Stimulated activated CD4-positive, alpha-beta T cell treated with anti-CD3 and anti-CD28 coated beads, TNF-alpha, amount 100 ng/mL, for 48 hours (primary cell): Measurements from ENCODE around the gene CACNA1H.
"Not testable (repeated sequence)": the region's sequence is repeated elsewhere in the genome, so short reads cannot be mapped to it uniquely, and the experiment has no call there.

Experiments
- DNase-seq, 3 donors: peaks; one replicate each; pipeline ENCODE4 v3.0.0-alpha.2; 2020; ENCODE audit warnings: low read depth in 3 of 3

Gene CACNA1H

GRCh38 chr16:1247903-1248537 lies 95.1 kb downstream of the CACNA1H start:
- DNase-seq = not testable (repeated sequence)

DNA sequence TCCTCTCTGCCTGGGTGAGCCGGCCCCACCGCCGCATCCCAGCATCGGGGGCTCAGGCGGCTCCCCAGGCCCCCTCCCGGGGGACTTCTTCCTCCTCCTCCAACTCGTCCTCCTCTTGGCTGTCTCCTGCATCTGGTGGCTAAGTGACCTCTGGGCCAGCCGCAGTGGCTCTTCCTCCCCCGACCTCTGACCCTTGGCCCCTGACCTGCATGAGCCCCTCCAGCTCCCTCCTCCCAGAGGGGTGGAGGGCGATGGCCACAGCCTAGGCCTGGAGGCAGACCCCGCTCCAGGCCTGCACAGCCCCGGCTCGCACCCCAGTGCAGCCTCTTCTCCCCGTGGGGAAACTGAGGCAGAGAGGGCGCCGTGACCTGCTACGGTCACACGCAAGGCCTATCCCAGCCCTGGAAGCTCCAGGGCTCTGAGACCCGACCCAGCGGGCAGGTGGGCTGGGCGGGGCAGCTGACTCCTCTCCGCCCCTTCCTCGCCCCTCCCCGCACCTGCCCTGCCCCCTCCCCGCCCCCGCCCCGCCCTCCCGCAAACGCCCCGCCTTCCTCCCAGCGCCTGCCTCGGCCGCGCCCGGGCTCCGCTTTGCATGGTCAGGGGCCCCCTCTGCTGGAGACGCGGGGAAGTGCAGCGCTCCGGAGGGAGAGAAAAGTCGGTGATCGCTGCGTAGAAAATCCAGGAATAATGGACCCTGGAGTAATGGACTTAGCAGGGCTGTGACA lies 96.3 kb downstream of the CACNA1H start:
- DNase-seq = not testable (repeated sequence)

- not testable (repeated sequence) for DNase-seq
Measured at GRCh38 chr16:1253701-1254364, 100.9 kb downstream of the CACNA1H start.

DNA sequence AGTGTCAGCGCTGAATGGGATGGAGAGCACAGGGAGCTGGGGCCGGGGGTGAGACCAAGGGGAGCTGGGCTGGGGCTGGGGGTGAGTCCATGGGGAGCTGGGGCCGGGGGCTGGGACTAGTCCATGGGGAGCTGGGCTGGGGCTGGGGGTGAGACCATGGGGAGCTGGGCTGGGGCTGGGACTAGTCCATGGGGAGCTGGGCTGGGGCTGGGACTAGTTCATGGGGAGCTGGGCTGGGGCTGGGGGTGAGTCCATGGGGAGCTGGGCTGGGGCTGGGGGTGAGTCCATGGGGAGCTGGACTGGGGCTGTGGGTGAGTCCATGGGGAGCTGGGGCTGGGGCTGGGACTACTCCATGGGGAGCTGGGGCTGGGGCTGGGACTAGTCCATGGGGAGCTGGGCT lies 101.9 kb downstream of the CACNA1H start:
- DNase-seq = not testable (repeated sequence)

- not testable (repeated sequence) for DNase-seq
Measured at GRCh38 chr16:1255276-1256122, 102.6 kb downstream of the CACNA1H start, which contains the start of gene TPSD1. TPSD1 (plus strand) TSS chr16:1256069; CDS start chr16:1256281, 212 bp downstream.

DNA sequence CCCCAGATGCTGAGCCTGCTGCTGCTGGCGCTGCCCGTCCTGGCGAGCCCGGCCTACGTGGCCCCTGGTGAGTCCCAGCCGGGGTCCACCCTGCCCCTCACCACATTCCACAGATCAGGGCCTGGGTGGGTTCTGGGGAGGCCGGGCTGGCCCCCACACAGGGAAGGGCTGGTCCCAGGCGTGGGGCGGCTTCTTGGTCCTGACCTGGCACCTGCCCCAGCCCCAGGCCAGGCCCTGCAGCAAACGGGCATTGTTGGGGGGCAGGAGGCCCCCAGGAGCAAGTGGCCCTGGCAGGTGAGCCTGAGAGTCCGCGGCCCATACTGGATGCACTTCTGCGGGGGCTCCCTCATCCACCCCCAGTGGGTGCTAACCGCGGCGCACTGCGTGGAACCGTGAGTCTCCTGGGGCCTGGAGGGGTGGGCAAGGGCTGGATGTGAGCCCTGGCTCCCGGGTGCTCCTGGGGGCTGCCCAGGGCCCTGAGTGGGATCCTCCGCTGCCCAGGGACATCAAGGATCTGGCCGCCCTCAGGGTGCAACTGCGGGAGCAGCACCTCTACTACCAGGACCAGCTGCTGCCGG lies 103.5 kb downstream of the CACNA1H start:
- not testable (repeated sequence) for DNase-seq

GRCh38 chr16:1256874-1257322 lies 104.0 kb downstream of the CACNA1H start:
- DNase-seq = no peak

DNA sequence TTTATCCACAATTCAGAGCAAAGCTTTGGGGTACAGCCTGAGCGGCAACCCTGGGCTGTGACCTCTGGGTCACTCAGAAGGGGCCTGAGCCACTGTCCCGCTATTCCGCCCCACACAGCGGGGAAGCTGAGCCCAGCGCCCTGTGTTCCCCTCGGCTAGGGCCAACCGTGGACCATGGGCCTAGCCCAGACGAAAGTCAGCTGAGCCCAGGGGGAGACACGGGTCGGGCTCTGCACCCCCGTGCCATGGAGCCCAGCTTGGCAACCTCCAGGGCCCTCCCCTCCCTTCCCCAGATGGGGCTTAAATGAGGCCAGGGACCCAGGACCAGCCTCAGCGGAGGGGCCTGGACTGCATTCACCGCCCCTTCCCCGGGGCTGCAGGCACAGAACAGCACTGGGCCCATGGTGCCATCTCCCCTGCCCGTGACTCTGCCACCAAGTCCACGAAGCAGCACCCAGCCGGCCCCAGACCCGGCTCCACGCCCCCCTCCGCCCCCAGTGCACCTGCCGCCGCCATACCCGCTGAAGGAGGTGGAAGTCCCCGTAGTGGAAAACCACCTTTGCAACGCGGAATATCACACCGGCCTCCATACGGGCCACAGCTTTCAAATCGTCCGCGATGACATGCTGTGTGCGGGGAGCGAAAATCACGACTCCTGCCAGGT lies 104.8 kb downstream of the CACNA1H start:
- DNase-seq = no peak

DNA sequence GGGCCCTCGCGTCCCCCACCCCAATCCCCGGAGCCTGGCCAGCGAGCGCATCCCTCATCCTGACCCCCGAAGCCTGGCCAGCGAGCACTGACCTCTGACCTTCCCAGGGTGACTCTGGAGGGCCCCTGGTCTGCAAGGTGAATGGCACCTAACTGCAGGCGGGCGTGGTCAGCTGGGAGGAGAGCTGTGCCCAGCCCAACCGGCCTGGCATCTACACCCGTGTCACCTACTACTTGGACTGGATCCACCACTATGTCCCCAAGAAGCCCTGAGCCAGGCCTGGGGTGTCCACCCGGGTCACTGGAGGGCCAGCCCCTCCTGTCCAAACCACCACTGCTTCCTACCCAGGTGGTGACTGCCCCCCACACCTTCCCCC lies 105.3 kb downstream of the CACNA1H start:
- DNase-seq = no peak

DNA sequence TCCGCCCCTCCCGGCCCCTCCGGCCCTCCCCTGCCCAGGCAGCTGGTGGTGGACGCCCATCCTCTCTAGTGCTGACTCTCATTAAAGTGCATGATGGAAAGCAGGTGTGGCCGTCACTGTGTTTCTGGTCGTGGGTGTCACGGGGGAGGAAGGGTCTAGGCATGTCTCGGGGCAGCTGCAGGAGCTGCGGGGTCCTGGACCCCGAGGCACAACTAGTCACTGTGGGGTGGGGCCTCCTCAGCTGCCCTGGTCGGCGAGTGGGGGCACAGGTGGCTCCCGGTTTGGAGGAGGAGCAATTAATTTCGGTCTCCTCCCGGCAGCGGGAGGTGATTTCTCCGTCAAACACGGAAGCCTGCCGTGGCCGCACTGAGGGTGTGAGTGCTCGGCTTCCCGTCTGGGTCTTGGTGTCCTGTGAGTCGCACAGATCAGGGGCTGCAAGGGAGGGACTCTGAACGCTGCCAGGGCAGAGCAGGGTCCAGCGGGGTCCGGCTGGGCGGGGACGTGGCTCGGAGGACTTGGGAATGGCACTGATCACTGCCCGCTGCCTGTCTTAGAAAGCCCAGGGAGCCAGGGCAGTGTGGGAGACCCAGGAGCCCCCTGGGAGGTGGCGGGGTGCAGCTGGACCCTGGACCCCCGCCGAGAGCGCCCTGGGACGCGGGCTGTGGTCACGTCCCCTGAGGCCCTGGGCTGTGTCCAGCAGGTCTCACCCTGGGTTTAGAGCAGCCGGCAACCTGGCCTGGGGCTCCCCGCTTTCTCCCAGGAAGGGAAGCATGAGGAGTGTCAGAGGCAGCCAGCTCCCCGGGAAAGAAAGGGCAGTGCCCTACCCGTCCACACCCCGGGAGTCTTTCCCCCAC lies 106.2 kb downstream of the CACNA1H start:
- DNase-seq = no peak

- DNase-seq = no peak
Measured at GRCh38 chr16:1259760-1260068, 106.8 kb downstream of the CACNA1H start.

DNA sequence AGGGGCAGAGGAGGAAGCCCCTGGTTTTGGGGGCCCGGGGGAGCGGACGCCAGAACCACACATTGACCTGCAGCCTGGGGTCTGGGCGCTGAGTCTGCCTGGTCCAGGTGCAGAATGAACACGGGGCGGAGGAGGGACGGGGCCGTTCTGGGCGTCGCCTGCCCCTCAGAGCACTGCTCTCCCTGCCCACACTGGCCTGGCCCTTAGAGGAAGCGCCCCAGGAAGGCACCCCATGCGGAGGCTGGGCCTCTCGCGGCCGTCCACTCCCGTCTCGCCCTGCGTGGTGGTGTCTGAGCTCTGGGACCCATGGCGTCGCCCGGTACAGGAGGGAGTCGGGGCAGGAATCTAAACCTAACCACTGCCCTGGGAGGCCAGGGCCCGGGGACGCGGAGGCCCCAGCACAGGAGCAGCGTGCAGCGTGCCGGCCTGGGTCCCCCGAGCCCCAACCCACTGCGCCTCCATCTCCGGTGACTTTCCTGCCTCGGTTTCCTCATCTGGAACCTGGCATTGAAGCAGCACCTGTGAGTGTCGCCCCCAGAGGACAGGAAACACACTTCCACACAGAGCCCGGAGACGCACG lies 107.3 kb downstream of the CACNA1H start:
- DNase-seq = no peak

GRCh38 chr16:1261131-1261892 lies 108.4 kb downstream of the CACNA1H start:
- no peak for DNase-seq

DNA sequence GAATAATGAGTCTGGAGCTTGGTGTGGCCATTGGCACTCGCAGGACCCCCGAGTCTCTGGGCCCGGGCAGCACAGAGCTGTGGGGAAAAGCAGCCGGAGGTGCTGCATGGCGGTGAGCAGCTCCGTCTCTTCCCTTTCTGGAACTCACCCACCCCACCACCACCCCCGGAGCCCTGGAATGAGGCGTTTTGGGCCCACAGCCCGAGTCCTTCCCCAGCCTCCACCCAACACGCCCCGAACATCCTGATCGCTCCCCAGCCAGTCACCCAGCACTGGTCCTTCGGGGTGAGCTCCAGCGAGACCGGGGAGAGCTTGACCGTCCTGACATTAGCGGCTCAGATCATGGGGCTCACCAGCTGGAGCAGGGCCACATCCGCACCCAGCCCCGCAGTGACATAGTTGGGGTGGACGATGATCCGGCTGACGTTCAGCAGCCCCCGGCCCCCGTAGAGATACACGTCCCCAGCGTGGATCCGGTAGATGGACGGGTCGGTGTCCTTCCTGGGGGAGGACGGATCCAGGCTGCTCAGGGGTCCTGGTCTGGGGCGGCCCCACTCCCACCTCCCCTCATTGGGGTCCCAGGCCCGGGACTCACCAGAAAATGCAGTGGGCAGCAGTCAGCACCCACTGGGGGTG lies 109.4 kb downstream of the CACNA1H start:
- no peak for DNase-seq

GRCh38 chr16:1262846-1263221 lies 109.9 kb downstream of the CACNA1H start:
- no peak for DNase-seq

DNA sequence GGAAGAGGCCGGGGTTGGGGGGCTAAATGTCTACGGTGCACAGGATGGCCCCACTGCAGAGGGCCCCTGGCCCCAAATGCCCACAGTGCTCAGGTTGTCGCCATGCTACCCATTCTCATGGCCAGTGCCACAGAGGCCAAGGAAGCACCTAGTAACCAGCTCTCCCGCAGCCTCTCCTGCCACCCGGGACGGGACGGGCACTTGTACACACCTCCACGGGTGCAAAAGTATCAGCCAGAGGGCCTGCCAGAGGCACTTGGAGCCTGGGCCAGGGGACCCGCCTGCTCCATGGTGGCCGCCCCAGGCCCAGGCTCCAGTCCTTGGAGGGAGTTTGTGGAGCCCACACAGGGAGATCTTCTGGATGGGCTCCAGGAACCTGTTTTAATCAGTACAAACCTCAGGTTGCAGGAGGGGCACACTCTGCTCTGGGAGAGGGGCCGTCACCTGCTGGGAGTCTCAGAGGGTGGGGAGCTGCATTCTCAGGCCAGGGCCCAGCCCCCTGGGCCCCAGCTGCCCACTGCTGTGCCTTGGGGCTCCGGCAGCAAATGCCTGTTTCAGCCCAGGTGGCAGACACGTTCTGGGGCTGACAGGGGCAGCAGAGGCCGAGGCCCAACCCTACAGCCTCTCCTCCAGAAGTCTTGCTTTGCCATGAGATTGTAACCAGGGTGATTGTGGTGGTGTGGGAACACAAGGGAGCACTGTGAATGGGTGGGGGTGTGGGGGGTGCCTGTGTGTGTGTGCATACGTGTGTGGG lies 110.9 kb downstream of the CACNA1H start:
- no peak for DNase-seq

- no peak for DNase-seq
Measured at GRCh38 chr16:1264345-1265089, 111.6 kb downstream of the CACNA1H start.
